ENCODE results near the gene PCBP2.

The PCBP2 gene

GRCh38 chr12:53505555-53506449 is 53.9 kb downstream of the PCBP2 start:
- TF ChIP-seq ISL1 (CRISPR knock-in tag; IDR thresholded peaks at IDR 0.05) (no peak), OSR1 (CRISPR knock-in tag; IDR thresholded peaks at IDR 0.05) (no peak), ZNF8 (CRISPR knock-in tag; IDR thresholded peaks at IDR 0.05) (no peak), PPARA (CRISPR knock-in tag; IDR thresholded peaks at IDR 0.05; ENCODE audit: borderline replicate concordance) (no peak), GLIS3 (CRISPR knock-in tag; IDR thresholded peaks at IDR 0.05) (no peak), PATZ1 (CRISPR knock-in tag; IDR thresholded peaks at IDR 0.05; ENCODE audit: borderline replicate concordance) (no peak), TSHZ2 (CRISPR knock-in tag; IDR thresholded peaks at IDR 0.05) (no peak), ZNF70 (CRISPR knock-in tag; IDR thresholded peaks at IDR 0.05) (no peak), CREB5 (CRISPR knock-in tag; IDR thresholded peaks at IDR 0.05; ENCODE audit: low read depth) (no peak)
- ATAC-seq: no peak

- ATAC-seq: no peak
- TF ChIP-seq CREB5 (CRISPR knock-in tag; IDR thresholded peaks at IDR 0.05; ENCODE audit: low read depth): no peak
- TF ChIP-seq ZNF70 (CRISPR knock-in tag; IDR thresholded peaks at IDR 0.05): no peak
- no peak for TF ChIP-seq OSR1 (CRISPR knock-in tag; IDR thresholded peaks at IDR 0.05)
- no peak for TF ChIP-seq SNAI2 (CRISPR knock-in tag; IDR thresholded peaks at IDR 0.05)
- TF ChIP-seq ZC3H10 (CRISPR knock-in tag; IDR thresholded peaks at IDR 0.05): no peak
- TF ChIP-seq TCF4 (CRISPR knock-in tag; IDR thresholded peaks at IDR 0.05; ENCODE audit: borderline replicate concordance): no peak
- no peak for TF ChIP-seq BACH2 (CRISPR knock-in tag; IDR thresholded peaks at IDR 0.05; ENCODE audit: borderline replicate concordance)
- no peak for TF ChIP-seq ZNF565 (CRISPR knock-in tag; conservative IDR thresholded peaks at IDR 0.05; ENCODE audit: low read depth)
- TF ChIP-seq RARB (CRISPR knock-in tag; IDR thresholded peaks at IDR 0.05): no peak
- TF ChIP-seq CSRNP3 (CRISPR knock-in tag; IDR thresholded peaks at IDR 0.05): no peak
- TF ChIP-seq ISL1 (CRISPR knock-in tag; IDR thresholded peaks at IDR 0.05): no peak
- no peak for TF ChIP-seq TOX (CRISPR knock-in tag; IDR thresholded peaks at IDR 0.05; ENCODE audit: borderline replicate concordance)
- no peak for TF ChIP-seq PPARA (CRISPR knock-in tag; IDR thresholded peaks at IDR 0.05; ENCODE audit: borderline replicate concordance)
- TF ChIP-seq ZFP30 (CRISPR knock-in tag; IDR thresholded peaks at IDR 0.05): no peak
- no peak for TF ChIP-seq TSHZ2 (CRISPR knock-in tag; IDR thresholded peaks at IDR 0.05)
These were observed 54.5 kb downstream of the PCBP2 start for GRCh38 chr12:53506450-53506785.
